RPMI7951 (cell line): ENCODE measurements around the gene RAB1A. TPM values are rescaled to one million over a fixed set of nuclear protein-coding genes. Genes with fewer than 3 reads are reported as not detected.
"Not testable (repeated sequence)": the region's sequence is repeated elsewhere in the genome, so short reads cannot be mapped to it uniquely, and the experiment has no call there.

Source experiments
- DNase-seq: peaks from one replicate; pipeline ENCODE4 v3.0.0-alpha.2; 2012; ENCODE audit warnings: low read depth
- total RNA-seq: library from RNA; depleted of rRNA; stranded (reverse); fragments of >200 nt; shearing (Covaris generic); gene quantifications from 2 replicates; pipeline ENCODE4 v1.2.3, GENCODE V29; 2014

RAB1A gene
- total RNA-seq, 1 experiment from 2014 or later, result 168 TPM

- no peak for DNase-seq
These were observed 6.3 kb upstream of the RAB1A start for GRCh38 chr2:65136253-65136652.

- no peak for DNase-seq
These were observed 4.3 kb upstream of the RAB1A start for GRCh38 chr2:65134158-65134557.

DNA sequence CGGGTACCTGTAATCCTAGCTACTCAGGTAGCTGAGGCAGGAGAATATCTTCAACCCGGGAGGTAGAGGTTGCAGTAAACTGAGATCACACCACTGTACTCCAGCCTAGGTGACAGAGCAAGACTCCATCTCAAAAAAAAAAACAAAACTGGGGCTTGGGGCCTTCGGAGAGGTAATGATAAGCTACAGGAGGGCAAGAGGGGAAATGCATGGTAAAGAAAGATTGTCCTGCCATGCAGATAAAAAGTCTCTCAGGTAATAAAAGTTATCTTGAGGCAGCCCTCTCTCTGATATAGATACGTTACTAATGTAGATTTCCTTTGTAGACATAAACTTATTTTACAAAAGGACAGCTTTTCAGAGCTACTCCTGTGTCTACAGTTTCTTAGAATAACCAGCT is 3.7 kb upstream of the RAB1A start:
- no peak for DNase-seq

DNA sequence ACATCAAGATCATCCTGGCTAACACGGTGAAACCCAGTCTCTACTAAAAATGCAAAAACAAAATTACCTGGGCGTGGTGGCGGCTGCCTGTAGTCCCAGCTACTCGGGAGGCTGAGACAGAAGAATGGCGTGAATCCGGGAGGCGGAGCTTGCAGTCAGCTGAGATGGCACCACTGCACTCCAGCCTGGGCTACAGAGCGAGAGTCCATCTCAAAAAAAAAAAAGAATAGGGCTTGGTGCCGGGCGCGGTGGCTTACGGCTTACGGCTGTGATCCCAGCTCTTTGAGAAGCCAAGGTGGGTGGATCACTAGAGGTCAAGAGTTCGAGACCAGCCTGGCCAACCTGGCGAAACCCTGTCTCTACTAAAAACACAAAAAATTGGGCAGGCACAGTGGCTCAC is 3.0 kb upstream of the RAB1A start:
- DNase-seq, result not testable (repeated sequence)

GRCh38 chr2:65130664-65131175 is 814 bp upstream of the RAB1A start:
- DNase-seq, result no peak

DNA sequence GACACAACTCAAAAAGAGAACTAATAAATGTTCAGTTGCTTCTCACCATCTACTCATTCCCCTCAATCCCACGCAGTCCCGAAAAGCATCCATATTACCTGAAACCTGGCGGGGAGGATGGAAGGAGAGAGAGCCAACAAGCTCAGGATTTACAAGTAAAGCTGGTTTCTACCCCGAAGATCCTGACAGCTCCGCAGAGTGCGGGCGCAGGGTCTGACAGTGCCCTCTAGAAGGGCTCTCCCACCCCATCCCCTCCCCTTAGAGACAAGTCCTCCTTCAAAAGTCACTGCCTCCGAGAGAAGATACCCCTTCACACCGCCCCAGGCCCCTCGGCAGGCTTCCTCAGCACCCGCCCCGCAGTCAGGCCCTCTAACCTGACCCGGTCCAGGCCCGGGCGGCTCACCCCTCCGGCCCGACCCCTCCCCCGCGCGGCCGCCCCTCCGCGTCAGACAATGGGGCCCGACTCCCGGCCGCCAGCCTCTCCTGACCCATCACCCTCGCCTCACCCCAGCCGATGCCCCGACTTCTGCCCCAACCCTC is 550 bp downstream of the RAB1A start:
- DNase-seq, result peak; percentile 15

DNA sequence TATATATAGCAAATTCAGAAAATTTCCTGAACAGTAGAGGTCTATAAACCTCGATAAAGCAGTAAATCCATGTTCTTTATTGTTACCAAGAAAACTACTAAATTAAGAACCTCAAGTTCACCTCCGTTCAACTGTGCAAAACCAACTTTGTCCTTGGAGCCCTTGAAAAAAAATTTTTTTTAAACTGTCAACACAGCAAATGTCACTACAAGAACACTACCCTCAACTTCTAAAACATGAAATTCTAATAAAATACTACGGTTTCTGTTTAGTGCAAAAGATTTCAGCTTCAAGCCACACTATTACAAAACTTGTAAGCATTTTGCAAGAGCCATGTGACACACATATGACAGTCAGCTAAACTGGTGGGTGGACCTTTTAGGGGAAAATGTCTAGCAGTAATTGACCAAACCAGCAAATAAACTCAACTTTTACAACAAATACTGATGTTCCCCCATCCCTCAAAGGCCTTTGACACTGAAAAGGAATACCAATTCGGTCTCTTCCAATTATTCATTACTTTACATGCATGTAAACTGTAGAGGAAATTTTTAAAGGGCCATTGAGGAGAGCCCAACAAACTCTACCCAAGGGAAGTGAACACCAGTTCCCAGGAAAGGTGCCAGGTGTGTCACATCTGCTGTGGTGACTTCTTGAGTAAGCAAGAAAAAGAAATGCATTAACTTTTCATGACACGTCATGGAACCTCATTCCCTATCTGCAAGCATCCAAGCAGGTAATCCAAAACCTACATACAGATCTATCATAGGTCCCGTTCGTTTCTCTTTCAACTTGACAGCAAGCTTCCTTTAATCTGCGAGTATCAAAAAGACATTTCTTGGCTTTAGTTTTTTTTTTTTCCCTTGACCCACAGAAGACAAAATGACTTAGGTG is 1.4 kb downstream of the RAB1A start:
- DNase-seq, result peak; percentile 20

DNA sequence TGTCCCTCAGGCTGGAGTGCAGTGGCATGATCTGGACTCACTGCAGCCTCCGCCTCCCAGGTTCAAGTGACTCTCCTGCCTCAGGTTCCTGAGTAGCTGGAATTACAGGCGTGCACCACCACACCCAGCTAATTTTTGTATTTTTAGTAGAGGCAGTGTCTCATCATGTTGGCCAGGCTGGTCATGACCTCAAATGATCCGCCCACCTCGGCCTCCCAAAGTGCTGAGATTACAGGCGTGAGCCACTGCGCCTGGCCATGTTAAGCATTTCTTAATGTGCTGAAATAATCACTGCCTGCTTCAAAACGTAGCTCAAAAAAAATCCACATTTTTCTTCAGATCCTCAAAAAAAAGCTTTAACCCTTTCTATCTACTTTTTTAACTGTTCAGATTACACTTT is 4.4 kb downstream of the RAB1A start:
- DNase-seq, result not testable (repeated sequence)

DNA sequence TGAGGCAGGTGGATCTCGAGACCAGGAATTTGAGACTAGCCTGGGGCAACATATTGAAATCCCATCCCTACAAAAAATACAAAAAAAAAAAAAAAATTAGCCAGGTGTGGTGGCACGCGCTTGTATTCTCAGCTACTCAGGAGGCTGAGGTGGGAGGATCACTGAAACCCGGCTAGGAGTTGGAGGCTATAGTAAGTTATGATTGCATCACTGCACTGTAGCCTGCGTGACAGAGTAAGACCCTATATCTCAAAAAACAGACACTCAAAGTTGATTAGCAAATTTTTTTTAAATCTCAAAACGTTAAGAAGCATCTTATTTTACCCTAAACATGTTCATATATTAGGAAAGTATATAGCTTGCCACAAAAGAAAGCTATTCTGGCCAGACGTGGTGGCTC is 7.6 kb downstream of the RAB1A start:
- no peak for DNase-seq

DNA sequence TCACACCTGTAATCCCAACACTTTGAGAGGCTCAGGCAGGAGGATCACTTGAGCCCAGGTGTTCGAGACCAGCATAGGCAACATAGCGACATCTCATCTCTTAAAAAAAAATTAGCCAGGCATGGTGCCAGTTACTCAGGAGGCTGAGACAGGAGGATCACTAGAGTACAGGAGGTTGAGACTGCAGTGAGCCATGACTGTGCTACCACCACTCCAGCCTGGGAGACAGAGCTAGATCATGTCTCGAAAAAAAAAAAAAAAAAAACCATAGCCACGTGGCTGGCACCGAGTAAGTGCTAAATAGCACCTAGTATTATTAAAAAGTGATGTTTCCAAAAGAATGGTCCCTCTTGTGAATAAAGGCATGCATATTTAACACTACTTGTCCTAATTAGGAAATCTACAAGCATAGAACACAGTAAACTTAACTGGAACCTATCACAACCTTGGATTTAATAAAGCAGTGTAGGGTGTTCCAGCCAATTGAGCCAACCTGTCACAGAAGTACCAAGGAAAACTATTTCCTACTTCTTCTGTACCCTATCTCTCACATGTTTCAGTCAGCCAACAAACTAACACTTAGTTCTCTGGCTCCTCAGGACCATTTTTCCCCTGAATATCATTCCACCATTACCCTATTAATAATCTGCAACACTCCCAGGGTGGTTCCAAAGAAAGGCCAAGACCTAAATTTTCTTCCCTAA is 8.8 kb downstream of the RAB1A start:
- DNase-seq, result no peak

DNA sequence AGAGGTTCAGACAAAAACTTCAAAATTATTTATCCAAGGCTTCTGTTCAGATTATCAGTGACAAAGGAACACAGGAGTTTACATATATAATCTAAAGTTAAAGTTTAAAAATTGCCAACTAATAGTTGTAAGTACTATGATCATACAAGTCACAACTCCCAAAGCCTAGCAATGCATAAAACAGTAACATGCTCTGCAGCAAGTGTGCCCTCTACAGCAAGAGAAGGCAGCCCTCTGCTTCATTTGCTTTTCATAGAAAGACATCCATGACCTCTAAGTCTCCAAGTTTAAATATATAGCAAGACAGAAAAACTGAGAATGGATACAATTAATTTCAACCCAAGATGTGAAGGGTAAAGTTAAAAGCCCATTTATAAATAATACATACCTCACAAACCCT is 13.3 kb downstream of the RAB1A start:
- DNase-seq, result no peak

DNA sequence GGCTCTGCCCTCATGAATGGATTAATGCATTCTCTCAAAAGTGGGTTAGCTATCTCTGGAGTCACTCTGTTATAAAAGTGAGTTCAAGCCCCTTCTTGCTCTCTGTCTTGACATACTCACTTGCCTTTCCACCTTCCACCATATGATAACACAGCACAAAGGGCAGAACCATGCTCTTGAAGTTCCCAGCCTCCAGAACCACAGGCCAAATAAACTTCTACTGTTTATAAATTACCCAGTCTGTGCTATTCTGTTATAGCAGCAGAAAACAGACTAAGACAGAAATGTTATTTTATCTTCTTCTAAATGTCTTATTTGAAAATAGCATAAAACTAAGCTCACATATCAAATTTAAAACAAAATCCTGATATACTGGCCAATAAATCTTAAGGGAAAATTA is 15.0 kb downstream of the RAB1A start:
- DNase-seq, result no peak

GRCh38 chr2:65113816-65114215 is 16.1 kb downstream of the RAB1A start:
- no peak for DNase-seq

- DNase-seq, result no peak
These were observed 16.7 kb downstream of the RAB1A start for GRCh38 chr2:65113229-65113628.

DNA sequence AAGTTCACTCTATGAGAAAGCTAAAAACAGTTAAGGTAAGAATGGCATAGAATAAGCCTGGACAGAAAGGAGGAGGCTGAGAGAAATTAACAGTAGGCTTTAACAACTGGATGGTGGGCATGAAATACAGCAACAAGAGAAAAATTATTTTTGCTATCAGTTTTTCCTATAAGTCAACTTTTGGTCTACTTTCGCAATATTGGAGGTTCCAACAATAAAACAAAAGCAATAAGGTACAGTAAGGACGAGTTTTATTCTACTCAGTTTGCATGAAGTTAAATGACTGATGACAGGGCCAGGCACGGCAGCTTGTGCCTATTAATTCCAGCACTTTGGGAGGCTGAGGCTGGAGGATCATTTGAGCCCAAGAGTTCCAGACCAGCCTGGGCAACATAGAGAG is 17.3 kb downstream of the RAB1A start:
- no peak for DNase-seq

- no peak for DNase-seq
These were observed 21.1 kb downstream of the RAB1A start for GRCh38 chr2:65108780-65109179.

- DNase-seq, result no peak
These were observed 22.4 kb downstream of the RAB1A start for GRCh38 chr2:65107530-65107929.

DNA sequence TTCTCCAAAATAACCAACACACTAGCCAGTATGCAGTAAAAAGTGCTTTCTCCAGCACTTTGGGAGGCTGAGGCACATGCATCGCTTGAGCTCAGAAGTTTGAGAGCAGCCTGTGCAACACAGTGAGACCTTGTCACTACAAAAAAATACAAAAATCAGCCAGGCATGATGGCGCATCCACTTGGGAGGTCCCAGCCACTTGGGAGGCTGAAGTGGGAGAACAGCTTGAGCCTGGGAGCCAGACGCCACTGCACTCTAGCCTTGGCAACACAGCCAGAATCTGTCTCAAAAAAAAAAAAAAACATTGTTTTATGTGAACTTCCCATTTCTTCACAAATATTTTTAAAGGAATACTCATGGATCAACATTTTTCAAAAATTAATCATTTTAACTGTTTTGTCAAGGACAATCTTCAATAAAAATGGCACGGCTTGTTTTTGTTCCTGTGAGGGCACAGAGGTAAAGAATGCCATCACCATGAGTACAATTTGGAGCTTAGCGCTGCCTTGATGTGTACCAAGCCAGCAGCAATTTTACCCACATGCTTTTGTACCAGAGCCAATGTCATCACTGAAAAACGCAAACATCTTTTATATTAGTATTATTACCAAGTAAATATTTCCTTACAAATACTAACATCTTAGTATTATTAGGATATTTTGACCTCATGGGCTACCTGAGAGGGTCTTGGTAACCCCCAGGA is 26.7 kb downstream of the RAB1A start:
- DNase-seq, result no peak

- no peak for DNase-seq
These were observed 28.8 kb downstream of the RAB1A start for GRCh38 chr2:65101071-65101470.

- no peak for DNase-seq
These were observed 31.2 kb downstream of the RAB1A start for GRCh38 chr2:65098741-65099140.

DNA sequence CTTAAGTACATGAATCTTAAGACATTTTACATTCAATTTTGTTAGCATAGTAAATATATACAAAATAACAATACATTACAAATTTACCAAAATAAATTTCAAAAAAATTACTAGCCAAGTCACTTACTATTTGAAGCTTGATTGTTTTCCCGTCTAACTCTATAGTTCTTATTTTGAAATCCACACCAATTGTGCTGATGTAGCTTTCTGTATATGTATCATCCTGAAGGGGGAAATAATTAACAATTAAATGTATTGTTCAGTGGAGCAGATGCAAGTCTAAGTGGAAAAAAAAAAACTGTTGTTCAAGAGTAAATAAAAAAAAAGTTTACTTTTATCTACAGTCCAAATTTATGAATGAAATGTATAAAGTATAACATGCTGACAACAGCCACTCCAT is 32.1 kb downstream of the RAB1A start:
- DNase-seq, result no peak

- DNase-seq, result no peak
These were observed 33.0 kb downstream of the RAB1A start for GRCh38 chr2:65096948-65097347.
